HFFc6 (cell line): ENCODE measurements around the gene FLCN. TPM values are rescaled to one million over a fixed set of nuclear protein-coding genes. Genes with fewer than 3 reads are reported as not detected.

Experiments
- DNase-seq: peaks from one replicate; pipeline ENCODE4 v3.0.0-alpha.2; 2018
- H3K27ac Mint-ChIP-seq: 2 replicates; pipeline ENCODE4 v1.8.0; 2020; ENCODE audit warnings: mild to moderate bottlenecking, mixed read lengths
- H3K27me3 Mint-ChIP-seq: 2 replicates; pipeline ENCODE4 v1.8.0; 2021; ENCODE audit warnings: mild to moderate bottlenecking, moderate library complexity, mixed read lengths; ENCODE audit not compliant: insufficient read depth
- H3K36me3 Mint-ChIP-seq: 2 replicates; pipeline ENCODE4 v1.8.0; 2021; ENCODE audit warnings: low read depth, mixed read lengths
- H3K4me1 Mint-ChIP-seq: 2 replicates; pipeline ENCODE4 v1.8.0; 2020; ENCODE audit warnings: low read depth, mixed read lengths
- H3K4me3 Mint-ChIP-seq: 2 replicates; pipeline ENCODE4 v1.8.0; 2020; ENCODE audit warnings: mild to moderate bottlenecking, moderate library complexity, mixed read lengths
- H3K9me3 Mint-ChIP-seq: 2 replicates; pipeline ENCODE4 v1.8.0; 2020; ENCODE audit warnings: mild to moderate bottlenecking, mixed read lengths
- total RNA-seq, 6 experiments: library from RNA; stranded (reverse); fragmentation: NEBNext Ultra II Directional; extraction: Animal tissue kit (Norgen Biotek cat#: 25700); gene quantifications; 2 replicates in 1 of 6; 3 replicates in 5 of 6; pipeline ENCODE4 v1.2.3, GENCODE V29; 2021
- TF ChIP-seq, protein P1 (sequence below): fragments of 200-600 bp; sonication (generic); IDR thresholded peaks from 2 replicates; pipeline ENCODE4 v1.5.0; 2021; ENCODE audit warnings: antibody characterized with exemption, mild to moderate bottlenecking

FLCN gene
- total RNA-seq, 6 experiments from 2014 or later: 15.8 to 19.2 (median 17.3) TPM

DNA sequence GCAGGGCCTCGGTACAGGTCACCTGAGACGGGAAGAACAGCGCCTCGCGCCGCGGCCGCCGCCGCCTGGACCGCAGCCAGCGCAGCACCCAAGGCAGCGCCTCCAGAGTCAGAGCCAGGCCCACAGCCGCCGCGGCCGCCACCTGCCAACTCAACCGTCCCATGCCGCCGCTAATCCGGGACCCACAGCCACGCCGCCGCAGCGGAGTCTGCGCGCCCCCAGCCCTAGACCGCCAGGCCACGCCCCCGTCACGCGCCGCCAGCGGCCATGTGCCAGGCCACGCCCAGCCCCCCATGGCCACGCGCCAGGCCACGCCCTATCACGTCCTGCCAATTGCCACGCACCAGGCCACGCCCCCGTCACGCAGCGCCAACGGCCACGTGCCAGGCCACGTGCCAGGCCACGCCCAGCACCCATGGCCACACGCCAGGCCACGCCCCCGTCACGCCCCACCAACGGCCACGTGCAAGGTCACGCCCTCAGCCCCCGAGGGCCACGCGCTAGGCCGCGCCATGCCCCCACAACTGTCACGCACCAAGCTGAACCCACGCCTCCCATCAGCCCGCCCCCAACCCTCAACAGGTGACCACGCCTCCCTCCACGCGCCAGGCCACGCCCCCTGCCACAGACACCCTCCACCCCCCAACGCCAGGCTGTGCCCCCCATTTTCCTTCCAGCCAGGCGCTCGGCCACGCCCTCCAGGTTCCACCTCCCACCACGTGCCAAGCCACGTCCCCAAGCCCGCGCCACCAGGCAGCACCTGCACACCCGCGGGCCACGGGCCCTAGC, 30.6 kb downstream of the FLCN start, which contains the start of gene PLD6:
TSS of gene PLD6 (minus strand) at position 210 of the 789 bp plus-strand sequence. CDS start at position 163, 47 bp downstream.
- TF ChIP-seq, protein P1, sequence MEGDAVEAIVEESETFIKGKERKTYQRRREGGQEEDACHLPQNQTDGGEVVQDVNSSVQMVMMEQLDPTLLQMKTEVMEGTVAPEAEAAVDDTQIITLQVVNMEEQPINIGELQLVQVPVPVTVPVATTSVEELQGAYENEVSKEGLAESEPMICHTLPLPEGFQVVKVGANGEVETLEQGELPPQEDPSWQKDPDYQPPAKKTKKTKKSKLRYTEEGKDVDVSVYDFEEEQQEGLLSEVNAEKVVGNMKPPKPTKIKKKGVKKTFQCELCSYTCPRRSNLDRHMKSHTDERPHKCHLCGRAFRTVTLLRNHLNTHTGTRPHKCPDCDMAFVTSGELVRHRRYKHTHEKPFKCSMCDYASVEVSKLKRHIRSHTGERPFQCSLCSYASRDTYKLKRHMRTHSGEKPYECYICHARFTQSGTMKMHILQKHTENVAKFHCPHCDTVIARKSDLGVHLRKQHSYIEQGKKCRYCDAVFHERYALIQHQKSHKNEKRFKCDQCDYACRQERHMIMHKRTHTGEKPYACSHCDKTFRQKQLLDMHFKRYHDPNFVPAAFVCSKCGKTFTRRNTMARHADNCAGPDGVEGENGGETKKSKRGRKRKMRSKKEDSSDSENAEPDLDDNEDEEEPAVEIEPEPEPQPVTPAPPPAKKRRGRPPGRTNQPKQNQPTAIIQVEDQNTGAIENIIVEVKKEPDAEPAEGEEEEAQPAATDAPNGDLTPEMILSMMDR: no peak
- Mint-ChIP-seq H3K36me3 (peaks cover 5% of the 10 kb centered on the region), H3K9me3 (no peaks in the 10 kb centered on the region), H3K27me3 (peaks cover 6% of the 10 kb centered on the region), H3K27ac (peak within 1 kb of the TSS; percentile 94), H3K4me1 (peaks cover 25% of the 10 kb centered on the region), H3K4me3 (peak within 1 kb of the TSS; percentile 90)
- peak; percentile 77 for DNase-seq

GRCh38 chr17:17205368-17206123, 31.4 kb downstream of the FLCN start:
- H3K27ac Mint-ChIP-seq: peak overlapping the region; percentile 94
- peaks cover 31% of the 10 kb centered on the region for H3K4me1 Mint-ChIP-seq
- TF ChIP-seq, protein P1: no peak
- no peaks in the 10 kb centered on the region for H3K9me3 Mint-ChIP-seq
- H3K36me3 Mint-ChIP-seq: peaks cover 5% of the 10 kb centered on the region
- DNase-seq: peak; percentile 47
- H3K4me3 Mint-ChIP-seq: peak overlapping the region; percentile 90
- H3K27me3 Mint-ChIP-seq: peaks cover 7% of the 10 kb centered on the region

DNA sequence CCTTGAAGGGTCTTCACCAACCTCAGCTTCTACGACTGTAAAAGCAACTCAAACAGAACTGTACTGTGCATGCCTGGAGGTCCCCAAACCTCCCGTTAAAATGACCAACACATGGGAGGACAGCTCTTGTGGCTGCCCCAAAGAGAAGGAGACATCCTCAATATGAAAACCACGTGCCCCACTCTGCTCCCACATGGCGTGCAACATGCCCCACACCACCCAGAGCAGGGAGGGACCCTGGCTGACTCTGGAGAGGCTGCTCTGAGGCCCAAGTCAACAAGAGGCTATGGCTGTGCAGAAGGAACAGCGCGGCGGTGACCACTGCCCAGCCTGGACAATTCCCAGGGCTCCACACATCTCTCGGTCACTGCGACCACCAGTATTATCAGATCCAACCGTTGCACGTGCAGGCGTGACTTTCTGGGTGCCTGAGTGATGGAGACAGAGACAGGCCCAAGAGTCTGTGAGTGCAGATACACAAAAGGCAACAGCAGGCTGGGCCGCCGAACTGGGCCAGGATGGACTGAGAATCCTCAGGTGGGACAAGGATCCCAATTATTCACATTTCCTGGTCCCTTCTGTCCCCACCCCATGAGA, 32.2 kb downstream of the FLCN start:
- H3K27me3 Mint-ChIP-seq: peaks cover 7% of the 10 kb centered on the region
- 0 out of 2 replicates have a peak overlapping the region, but pooled peaks have one; percentile 94 for H3K27ac Mint-ChIP-seq

DNA sequence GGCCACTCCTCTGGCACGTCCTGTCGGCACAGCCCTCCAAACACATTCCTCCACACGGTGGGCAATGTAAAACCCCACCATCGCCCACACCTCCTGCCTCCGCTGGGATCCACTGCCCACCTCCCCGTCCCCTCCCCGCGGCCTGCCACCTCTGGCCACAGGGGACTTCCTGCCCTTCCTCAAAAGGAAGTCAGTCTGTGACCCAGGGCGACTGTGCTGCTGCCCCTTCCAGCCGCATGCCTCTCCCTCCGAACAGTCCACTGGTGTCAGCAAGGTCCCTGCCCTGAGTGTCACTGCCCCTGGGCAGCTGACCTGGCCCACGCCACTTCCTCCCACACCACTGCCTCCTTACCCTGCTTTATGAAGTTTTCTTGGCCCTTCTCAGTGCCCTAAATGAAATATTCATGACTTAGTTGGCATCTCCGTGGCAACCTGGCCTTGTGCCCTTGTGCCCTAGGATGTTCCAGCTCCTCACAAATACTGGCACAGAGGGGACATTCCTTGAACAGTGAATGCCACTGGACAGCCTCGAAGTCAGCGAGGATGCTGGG, 32.9 kb downstream of the FLCN start:
- H3K27ac Mint-ChIP-seq: no peak overlapping the region
- DNase-seq: no peak

More for the DNA sequence above, 32.2 kb downstream of the FLCN start:
- Mint-ChIP-seq H3K36me3 (peaks cover 5% of the 10 kb centered on the region), H3K4me1 (peaks cover 36% of the 10 kb centered on the region), H3K4me3 (peak overlapping the region; percentile 90), H3K9me3 (no peaks in the 10 kb centered on the region)
- TF ChIP-seq, protein P1: no peak
- no peak for DNase-seq

More for the DNA sequence above, 32.9 kb downstream of the FLCN start:
- TF ChIP-seq, protein P1: no peak
- peaks cover 11% of the 10 kb centered on the region for H3K27me3 Mint-ChIP-seq
- H3K36me3 Mint-ChIP-seq: peaks cover 5% of the 10 kb centered on the region
- H3K4me1 Mint-ChIP-seq: peaks cover 36% of the 10 kb centered on the region
- H3K4me3 Mint-ChIP-seq: peak overlapping the region; percentile 90
- H3K9me3 Mint-ChIP-seq: no peaks in the 10 kb centered on the region
